Measurements from ENCODE around the gene STARD13.

DNA sequence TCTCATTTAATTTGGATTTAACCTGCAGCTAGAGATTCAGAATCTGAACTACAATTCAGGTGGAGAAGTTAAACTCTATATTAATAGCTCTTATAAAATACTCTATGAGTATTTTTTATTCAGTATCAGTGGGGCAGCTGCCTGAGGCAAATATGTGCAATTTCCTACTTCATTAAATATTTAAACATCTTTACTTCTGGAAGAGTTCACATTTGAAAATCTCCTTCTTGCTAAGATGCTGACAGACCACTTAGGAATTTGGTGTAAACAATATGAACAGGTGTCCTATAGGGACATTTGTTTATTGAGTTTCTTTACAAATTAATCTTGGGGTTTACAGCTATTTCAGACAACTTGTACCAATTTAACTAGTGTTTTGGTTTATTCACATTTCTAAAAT lies 20.4 kb downstream of the STARD13 start:
- TF ChIP-seq, protein P1, sequence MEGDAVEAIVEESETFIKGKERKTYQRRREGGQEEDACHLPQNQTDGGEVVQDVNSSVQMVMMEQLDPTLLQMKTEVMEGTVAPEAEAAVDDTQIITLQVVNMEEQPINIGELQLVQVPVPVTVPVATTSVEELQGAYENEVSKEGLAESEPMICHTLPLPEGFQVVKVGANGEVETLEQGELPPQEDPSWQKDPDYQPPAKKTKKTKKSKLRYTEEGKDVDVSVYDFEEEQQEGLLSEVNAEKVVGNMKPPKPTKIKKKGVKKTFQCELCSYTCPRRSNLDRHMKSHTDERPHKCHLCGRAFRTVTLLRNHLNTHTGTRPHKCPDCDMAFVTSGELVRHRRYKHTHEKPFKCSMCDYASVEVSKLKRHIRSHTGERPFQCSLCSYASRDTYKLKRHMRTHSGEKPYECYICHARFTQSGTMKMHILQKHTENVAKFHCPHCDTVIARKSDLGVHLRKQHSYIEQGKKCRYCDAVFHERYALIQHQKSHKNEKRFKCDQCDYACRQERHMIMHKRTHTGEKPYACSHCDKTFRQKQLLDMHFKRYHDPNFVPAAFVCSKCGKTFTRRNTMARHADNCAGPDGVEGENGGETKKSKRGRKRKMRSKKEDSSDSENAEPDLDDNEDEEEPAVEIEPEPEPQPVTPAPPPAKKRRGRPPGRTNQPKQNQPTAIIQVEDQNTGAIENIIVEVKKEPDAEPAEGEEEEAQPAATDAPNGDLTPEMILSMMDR (IDR thresholded peaks at IDR 0.05), result no peak
- TF ChIP-seq POLR2A (IDR thresholded peaks at IDR 0.05), result no peak
